HG03097 (cell line): ENCODE data around the gene SMOC1.

ENCODE experiments used
- ATAC-seq: cut with Tn5 transposase; IDR thresholded peaks from one replicate; pipeline ENCODE4 v1.9.1; 2021; ENCODE audit not compliant: unreplicated experiment, low FRiP score

The SMOC1 gene

GRCh38 chr14:69861025-69861569 is 18.1 kb upstream of the SMOC1 start:
- ATAC-seq: no peak

- ATAC-seq: no peak
Observed at GRCh38 chr14:69863083-69863482, 16.1 kb upstream of the SMOC1 start.

- ATAC-seq: no peak
Observed at GRCh38 chr14:69865701-69866365, 13.4 kb upstream of the SMOC1 start.

- ATAC-seq: no peak
Observed at GRCh38 chr14:69868363-69868963, 10.8 kb upstream of the SMOC1 start.

- no peak for ATAC-seq
Observed at GRCh38 chr14:69870613-69871012, 8.6 kb upstream of the SMOC1 start.

- no peak for ATAC-seq
Observed at GRCh38 chr14:69873877-69874780, 5.1 kb upstream of the SMOC1 start.

GRCh38 chr14:69876221-69876847 is 2.9 kb upstream of the SMOC1 start:
- ATAC-seq: no peak

- ATAC-seq: no peak
Observed at GRCh38 chr14:69876848-69877306, 2.3 kb upstream of the SMOC1 start.

GRCh38 chr14:69877492-69877891 is 1.7 kb upstream of the SMOC1 start:
- ATAC-seq: no peak

GRCh38 chr14:69878251-69878650 is 965 bp upstream of the SMOC1 start:
- no peak for ATAC-seq

GRCh38 chr14:69880044-69880487 is 850 bp downstream of the SMOC1 start:
- no peak for ATAC-seq

- ATAC-seq: no peak
Observed at GRCh38 chr14:69880893-69881292, 1.7 kb downstream of the SMOC1 start.

- ATAC-seq: no peak
Observed at GRCh38 chr14:69882116-69882864, 3.1 kb downstream of the SMOC1 start.

- no peak for ATAC-seq
Observed at GRCh38 chr14:69882915-69883314, 3.7 kb downstream of the SMOC1 start.

GRCh38 chr14:69886453-69887242 is 7.4 kb downstream of the SMOC1 start:
- ATAC-seq: no peak

- ATAC-seq: no peak
Observed at GRCh38 chr14:69887740-69888657, 8.8 kb downstream of the SMOC1 start.

- ATAC-seq: no peak
Observed at GRCh38 chr14:69891422-69891821, 12.2 kb downstream of the SMOC1 start.

- ATAC-seq: no peak
Observed at GRCh38 chr14:69895109-69895508, 15.9 kb downstream of the SMOC1 start.
